Pancreas (tissue), 10 donors: ENCODE data around the gene PGLYRP4. TPM values are rescaled to one million over a fixed set of nuclear protein-coding genes. Genes with fewer than 3 reads are reported as not detected.
"Not testable (repeated sequence)": the region's sequence is repeated elsewhere in the genome, so short reads cannot be mapped to it uniquely, and the experiment has no call there.

Source experiments
- ATAC-seq, 4 donors: fragments of 200-7000 bp; cut with Tn5 transposase; one replicate each; pipeline versions ENCODE4 v1.8.0 to v1.9.1; 2020; ENCODE audit warnings: mild to moderate bottlenecking in 4 of 4, moderate library complexity in 4 of 4
- DNase-seq, 6 donors: peaks; one replicate each; pipeline ENCODE4 v3.0.0-alpha.2; 2020
- FAIRE-seq: peaks from 2 replicates; lab custom pipeline; 2012; peaks lifted over from hg19 to GRCh38; lab: Jason Lieb, UNC
- H3K27ac ChIP-seq, 4 donors: fragments of 200-600 bp; sonication (generic); 1 replicate in 3 of 4; 2 replicates in 1 of 4; pipeline versions ENCODE4 v1.5.0 to v1.8.0; 2020
- H3K27me3 ChIP-seq, 4 donors: fragments of 200-600 bp; one replicate each; pipeline ENCODE4 v1.8.0; 2021
- H3K36me3 ChIP-seq, 3 donors: fragments of 200-600 bp; sonication (generic) in 1 of 3; one replicate each; pipeline versions ENCODE4 v1.5.0 to v1.8.0; 2020 to 2021
- H3K4me1 ChIP-seq, 3 donors: fragments of 200-600 bp; one replicate each; pipeline ENCODE4 v1.8.0; 2021
- H3K4me3 ChIP-seq, 4 donors: fragments of 200-600 bp; sonication (generic) in 2 of 4; one replicate each; pipeline versions ENCODE4 v1.5.0 to v1.8.0; 2020 to 2021
- H3K9me3 ChIP-seq, 4 donors: fragments of 200-600 bp; one replicate each; pipeline ENCODE4 v1.8.0; 2021
- WGBS, 2 donors: extraction: QIAGEN DNeasy Blood & Tissue Kit; methylation state at CpG; one replicate each; pipeline ENCODE4 v1.1.7; 2013; 5-methylcytosine and 5-hydroxymethylcytosine counted together
- intact Hi-C, 3 donors: fragments of 100-400 bp; cut with DNase I; formaldehyde crosslinking; loops; one replicate each; pipeline versions ENCODE4 v1.11.1 to v1.14.2; 2022
- polyA plus RNA-seq, 2 donors: library from polyadenylated mRNA; stranded (reverse); fragments of 200-250 nt; gene quantifications; one replicate each; pipeline ENCODE4 v1.2.3, GENCODE V29; 2013
- total RNA-seq, 6 donors: library from RNA; stranded (reverse); fragmentation: NEBNext Ultra II Directional in 4 of 6; extraction: Animal tissue kit (Norgen Biotek cat#: 25700) in 4 of 6; gene quantifications; one replicate each; pipeline versions ENCODE4 v1.2.1 to v1.2.4, GENCODE V29; 2021 to 2023
- TF ChIP-seq, protein P1 (sequence below), 4 donors: fragments of 200-600 bp; sonication (generic) in 3 of 4; IDR thresholded peaks; one replicate each; pipeline versions ENCODE4 v1.5.0 to v1.8.0; 2021; ENCODE audit warnings: antibody characterized with exemption in 4 of 4
- donor health status: healthy with polysubstance abuse.
- donor health status: DM: no; HTN: no; CAD: no; lungs with moderate emphysema.
- donor health status: DM: no; HTN: no; CAD: no.
- donor health status: control.
- donor health status: control.
- donor health status: Bipolar disorder and iron deficiency.
- donor health status: DM: yes; HTN: yes; CAD: no.
- donor health status: DM: no; HTN: no; CAD: no.
- donor health status: DM: no; HTN: no; CAD: no.
- donor health status: DM: yes; HTN: yes; CAD: no.

The PGLYRP4 gene
- total and polyA plus RNA-seq, 8 donors: 0.37 TPM; not detected in 7

GRCh38 chr1:153349363-153350320 is 1.0 kb upstream of the PGLYRP4 start:
- WGBS, 2 donors: 38 to 41% methylated on average over 17 of the region's 17 CpGs
- TF ChIP-seq, protein P1, sequence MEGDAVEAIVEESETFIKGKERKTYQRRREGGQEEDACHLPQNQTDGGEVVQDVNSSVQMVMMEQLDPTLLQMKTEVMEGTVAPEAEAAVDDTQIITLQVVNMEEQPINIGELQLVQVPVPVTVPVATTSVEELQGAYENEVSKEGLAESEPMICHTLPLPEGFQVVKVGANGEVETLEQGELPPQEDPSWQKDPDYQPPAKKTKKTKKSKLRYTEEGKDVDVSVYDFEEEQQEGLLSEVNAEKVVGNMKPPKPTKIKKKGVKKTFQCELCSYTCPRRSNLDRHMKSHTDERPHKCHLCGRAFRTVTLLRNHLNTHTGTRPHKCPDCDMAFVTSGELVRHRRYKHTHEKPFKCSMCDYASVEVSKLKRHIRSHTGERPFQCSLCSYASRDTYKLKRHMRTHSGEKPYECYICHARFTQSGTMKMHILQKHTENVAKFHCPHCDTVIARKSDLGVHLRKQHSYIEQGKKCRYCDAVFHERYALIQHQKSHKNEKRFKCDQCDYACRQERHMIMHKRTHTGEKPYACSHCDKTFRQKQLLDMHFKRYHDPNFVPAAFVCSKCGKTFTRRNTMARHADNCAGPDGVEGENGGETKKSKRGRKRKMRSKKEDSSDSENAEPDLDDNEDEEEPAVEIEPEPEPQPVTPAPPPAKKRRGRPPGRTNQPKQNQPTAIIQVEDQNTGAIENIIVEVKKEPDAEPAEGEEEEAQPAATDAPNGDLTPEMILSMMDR (IDR thresholded peaks at IDR 0.05): no peak
- Histone ChIP-seq H3K9me3 (no peaks in the 10 kb centered on the region), H3K4me3 (no peak overlapping the region), H3K36me3 (no peaks in the 10 kb centered on the region), H3K27ac (no peak overlapping the region), H3K4me1 (no peaks in the 10 kb centered on the region), H3K27me3 (peaks cover 0 to 16% (median 0%) of the 10 kb centered on the region in 4 donors)
- FAIRE-seq: no peak
- intact Hi-C loops: loop anchor here in 2 of 3 donors (5.0 kb wide), 1 partner anchor 148 kb away; no protein-coding TSS in a partner anchor
- DNase-seq: no peak
- ATAC-seq: no peak

DNA sequence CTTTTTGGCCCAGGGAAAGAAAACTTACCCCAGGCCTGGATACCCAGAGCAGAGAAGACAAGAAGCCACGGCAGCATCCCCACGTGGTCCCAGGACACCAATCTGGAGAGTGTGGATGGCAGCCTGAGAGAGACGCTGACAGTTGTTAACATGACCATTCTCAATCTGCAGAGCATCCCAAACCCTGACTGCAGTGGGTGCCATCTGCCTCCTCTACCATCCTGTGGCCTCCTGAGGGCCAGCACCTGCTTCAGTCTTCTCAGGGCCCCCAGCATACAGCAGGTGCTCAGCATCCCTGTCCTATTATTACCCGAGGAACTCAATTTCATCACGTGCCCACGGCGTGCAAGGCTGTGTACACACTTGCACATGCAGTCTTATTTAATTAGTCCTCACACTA is 785 bp downstream of the PGLYRP4 start:
- WGBS, 2 donors: 35 to 43% methylated on average over 7 of the region's 7 CpGs
- Histone ChIP-seq H3K4me3 (no peak overlapping the region), H3K4me1 (no peaks in the 10 kb centered on the region), H3K27me3 (peaks cover 0 to 11% (median 0%) of the 10 kb centered on the region in 4 donors), H3K9me3 (no peaks in the 10 kb centered on the region), H3K27ac (no peak overlapping the region), H3K36me3 (no peaks in the 10 kb centered on the region)
- TF ChIP-seq, protein P1 (IDR thresholded peaks at IDR 0.05): no peak
- intact Hi-C loops: no loop called here
- FAIRE-seq (no peak), DNase-seq (no peak), ATAC-seq (no peak)

- intact Hi-C loops, H3K36me3 ChIP-seq, H3K9me3 ChIP-seq, H3K4me3 ChIP-seq, DNase-seq, H3K27ac ChIP-seq, FAIRE-seq, H3K27me3 ChIP-seq, ATAC-seq, H3K4me1 ChIP-seq: not testable (repeated sequence)
- 54 to 60% methylated on average over 14 of the region's 14 CpGs for WGBS, 2 donors
Measured at GRCh38 chr1:153347049-153347448, 1.6 kb downstream of the PGLYRP4 start.

- no peak for FAIRE-seq
- no peak overlapping the region for H3K4me3 ChIP-seq
- WGBS, 2 donors: 45 to 55% methylated on average over 6 of the region's 6 CpGs
- no peaks in the 10 kb centered on the region for H3K36me3 ChIP-seq
- no peak overlapping the region for H3K27ac ChIP-seq
- H3K4me1 ChIP-seq: no peaks in the 10 kb centered on the region
- TF ChIP-seq, protein P1 (IDR thresholded peaks at IDR 0.05): no peak
- peaks cover 0 to under 1% (median 0%) of the 10 kb centered on the region in 4 donors for H3K27me3 ChIP-seq
- intact Hi-C loops: no loop called here
- H3K9me3 ChIP-seq: no peaks in the 10 kb centered on the region
- DNase-seq: no peak
- peak in 1 of 4 donors; percentile 37 for ATAC-seq
Measured at GRCh38 chr1:153346077-153346723, 2.4 kb downstream of the PGLYRP4 start.
